GM21528 (cell line): ENCODE data around the gene PLA2G4E.

ENCODE experiments used
- ATAC-seq: cut with Tn5 transposase; IDR thresholded peaks from one replicate; pipeline ENCODE4 v1.9.1; 2021; ENCODE audit warnings: mild to moderate bottlenecking, moderate library complexity; ENCODE audit not compliant: unreplicated experiment, low FRiP score

PLA2G4E gene

GRCh38 chr15:41961595-41962202, 59.1 kb downstream of the PLA2G4E start:
- ATAC-seq, result no peak

- no peak for ATAC-seq
Measured at GRCh38 chr15:41961001-41961518, 59.8 kb downstream of the PLA2G4E start.

- no peak for ATAC-seq
Measured at GRCh38 chr15:41958002-41958420, 62.8 kb downstream of the PLA2G4E start.

GRCh38 chr15:41957021-41957897, 63.6 kb downstream of the PLA2G4E start:
- peak; percentile 73 for ATAC-seq

- ATAC-seq, result no peak
Measured at GRCh38 chr15:41955807-41956525, 64.9 kb downstream of the PLA2G4E start.

- no peak for ATAC-seq
Measured at GRCh38 chr15:41955100-41955499, 65.7 kb downstream of the PLA2G4E start.

- no peak for ATAC-seq
Measured at GRCh38 chr15:41954036-41954435, 66.8 kb downstream of the PLA2G4E start.

GRCh38 chr15:41952013-41952563, 68.8 kb downstream of the PLA2G4E start:
- no peak for ATAC-seq

GRCh38 chr15:41951571-41951970, 69.3 kb downstream of the PLA2G4E start:
- no peak for ATAC-seq

- no peak for ATAC-seq
Measured at GRCh38 chr15:41950489-41950888, 70.4 kb downstream of the PLA2G4E start.

- ATAC-seq, result no peak
Measured at GRCh38 chr15:41950127-41950483, 70.7 kb downstream of the PLA2G4E start.

GRCh38 chr15:41949401-41950126, 71.3 kb downstream of the PLA2G4E start:
- no peak for ATAC-seq

- ATAC-seq, result no peak
Measured at GRCh38 chr15:41948490-41948889, 72.4 kb downstream of the PLA2G4E start.

- ATAC-seq, result no peak
Measured at GRCh38 chr15:41946970-41947369, 73.9 kb downstream of the PLA2G4E start.

GRCh38 chr15:41945731-41946130, 75.1 kb downstream of the PLA2G4E start:
- no peak for ATAC-seq

GRCh38 chr15:41945221-41945620, 75.6 kb downstream of the PLA2G4E start:
- ATAC-seq, result no peak

- ATAC-seq, result no peak
Measured at GRCh38 chr15:41944313-41944940, 76.4 kb downstream of the PLA2G4E start.

GRCh38 chr15:41943543-41944312, 77.1 kb downstream of the PLA2G4E start:
- no peak for ATAC-seq

- no peak for ATAC-seq
Measured at GRCh38 chr15:41942886-41943285, 78.0 kb downstream of the PLA2G4E start.
